ENCODE results near the gene CDRT4. TPM values are rescaled to one million over a fixed set of nuclear protein-coding genes. Genes with fewer than 3 reads are reported as not detected.

Gene CDRT4
- total and polyA plus RNA-seq, 7 experiments from 2014 or later, result 0.45 to 11.6 (median 3.9) TPM

GRCh38 chr17:15485045-15485444 is 17.6 kb upstream of the CDRT4 start:
- Mint-ChIP-seq H3K4me1 (peaks cover 0 to 4% (median 0%) of the 10 kb centered on the region in 7 donors), H3K4me3 (no peak overlapping the region), H3K9me3 (no peaks in the 10 kb centered on the region), H3K36me3 (peaks cover 3 to 21% (median 11%) of the 10 kb centered on the region in 5 donors), H3K27ac (no peak overlapping the region), H3K27me3 (no peaks in the 10 kb centered on the region)
- ChIA-PET CTCF (no interaction called here), POLR2A (no interaction called here)
- intact Hi-C loops (cut with micrococcal nuclease), result no loop called here
- Histone ChIP-seq H3K4me1 (ENCODE audit: control insufficient read depth in 2 of 2, insufficient read depth in 2 of 2, low read length in 2 of 2) (no peaks in the 10 kb centered on the region), H3K9me3 (ENCODE audit: control insufficient read depth in 2 of 3, low read length in 3 of 3) (no peaks in the 10 kb centered on the region), H3K27ac (ENCODE audit: low read depth, low read length) (no peak overlapping the region), H3K27me3 (ENCODE audit: control insufficient read depth in 2 of 2, insufficient read depth in 2 of 2, low read length in 2 of 2) (no peaks in the 10 kb centered on the region), H3K36me3 (ENCODE audit: control insufficient read depth in 2 of 3, insufficient read depth in 3 of 3, low read length in 3 of 3) (no peaks in the 10 kb centered on the region), H3K4me3 (ENCODE audit: low read length) (no peak overlapping the region)
- DNase-seq, result no peak
- ATAC-seq, result no peak

GRCh38 chr17:15483431-15483830 is 16.0 kb upstream of the CDRT4 start:
- H3K36me3 Mint-ChIP-seq, result peaks cover 5 to 26% (median 13%) of the 10 kb centered on the region in 5 donors
- POLR2A ChIA-PET, result no interaction called here
- no peak overlapping the region for H3K4me3 Mint-ChIP-seq
- no peak overlapping the region for H3K4me3 ChIP-seq (ENCODE audit: low read length)
- intact Hi-C loops (cut with micrococcal nuclease), result no loop called here
- CTCF ChIA-PET, result no interaction called here
- no peak overlapping the region for H3K27ac ChIP-seq (ENCODE audit: low read depth, low read length)
- H3K27ac Mint-ChIP-seq, result no peak overlapping the region
- ATAC-seq, result no peak
- no peaks in the 10 kb centered on the region for H3K27me3 Mint-ChIP-seq
- no peaks in the 10 kb centered on the region for H3K9me3 ChIP-seq (ENCODE audit: control insufficient read depth in 2 of 3, low read length in 3 of 3)
- H3K4me1 Mint-ChIP-seq, result peaks cover 0 to 11% (median 0%) of the 10 kb centered on the region in 7 donors
- peaks cover 0 to 2% (median 0%) of the 10 kb centered on the region in 11 donors for H3K9me3 Mint-ChIP-seq
- no peaks in the 10 kb centered on the region for H3K36me3 ChIP-seq (ENCODE audit: control insufficient read depth in 2 of 3, insufficient read depth in 3 of 3, low read length in 3 of 3)
- H3K4me1 ChIP-seq (ENCODE audit: control insufficient read depth in 2 of 2, insufficient read depth in 2 of 2, low read length in 2 of 2), result no peaks in the 10 kb centered on the region
- no peaks in the 10 kb centered on the region for H3K27me3 ChIP-seq (ENCODE audit: control insufficient read depth in 2 of 2, insufficient read depth in 2 of 2, low read length in 2 of 2)
- DNase-seq, result no peak

GRCh38 chr17:15482476-15482875 is 15.1 kb upstream of the CDRT4 start:
- Histone ChIP-seq H3K27ac (ENCODE audit: low read depth, low read length) (no peak overlapping the region), H3K9me3 (ENCODE audit: control insufficient read depth in 2 of 3, low read length in 3 of 3) (no peaks in the 10 kb centered on the region), H3K36me3 (ENCODE audit: control insufficient read depth in 2 of 3, insufficient read depth in 3 of 3, low read length in 3 of 3) (no peaks in the 10 kb centered on the region), H3K27me3 (ENCODE audit: control insufficient read depth in 2 of 2, insufficient read depth in 2 of 2, low read length in 2 of 2) (no peaks in the 10 kb centered on the region), H3K4me3 (ENCODE audit: low read length) (no peak overlapping the region), H3K4me1 (ENCODE audit: control insufficient read depth in 2 of 2, insufficient read depth in 2 of 2, low read length in 2 of 2) (no peaks in the 10 kb centered on the region)
- Mint-ChIP-seq H3K27me3 (no peaks in the 10 kb centered on the region), H3K4me3 (no peak overlapping the region), H3K27ac (peak overlapping the region in 1 of 9 donors; percentile 44), H3K4me1 (peaks cover 0 to 11% (median 0%) of the 10 kb centered on the region in 7 donors), H3K9me3 (peaks cover 0 to 2% (median 0%) of the 10 kb centered on the region in 11 donors), H3K36me3 (peaks cover 3 to 26% (median 13%) of the 10 kb centered on the region in 5 donors)
- ATAC-seq, result no peak
- CTCF ChIA-PET, result no interaction called here
- no peak for DNase-seq
- intact Hi-C loops (cut with micrococcal nuclease), result no loop called here
- POLR2A ChIA-PET, result no interaction called here

- Mint-ChIP-seq H3K4me3 (no peak overlapping the region), H3K4me1 (peaks cover 0 to 11% (median 0%) of the 10 kb centered on the region in 7 donors), H3K9me3 (peaks cover 0 to 2% (median 0%) of the 10 kb centered on the region in 11 donors), H3K27me3 (no peaks in the 10 kb centered on the region), H3K27ac (no peak overlapping the region), H3K36me3 (peaks cover 6 to 32% (median 13%) of the 10 kb centered on the region in 5 donors)
- Histone ChIP-seq H3K27me3 (ENCODE audit: control insufficient read depth in 2 of 2, insufficient read depth in 2 of 2, low read length in 2 of 2) (no peaks in the 10 kb centered on the region), H3K4me1 (ENCODE audit: control insufficient read depth in 2 of 2, insufficient read depth in 2 of 2, low read length in 2 of 2) (no peaks in the 10 kb centered on the region), H3K27ac (ENCODE audit: low read depth, low read length) (no peak overlapping the region), H3K36me3 (ENCODE audit: control insufficient read depth in 2 of 3, insufficient read depth in 3 of 3, low read length in 3 of 3) (no peaks in the 10 kb centered on the region), H3K9me3 (ENCODE audit: control insufficient read depth in 2 of 3, low read length in 3 of 3) (no peaks in the 10 kb centered on the region), H3K4me3 (ENCODE audit: low read length) (no peak overlapping the region)
- ChIA-PET POLR2A (no interaction called here), CTCF (no interaction called here)
- no peak for ATAC-seq
- intact Hi-C loops (cut with micrococcal nuclease), result no loop called here
- no peak for DNase-seq
Measured at GRCh38 chr17:15481481-15481880, 14.1 kb upstream of the CDRT4 start.

GRCh38 chr17:15480204-15480603 is 12.8 kb upstream of the CDRT4 start:
- Histone ChIP-seq H3K27me3 (ENCODE audit: control insufficient read depth in 2 of 2, insufficient read depth in 2 of 2, low read length in 2 of 2) (no peaks in the 10 kb centered on the region), H3K4me3 (ENCODE audit: low read length) (no peak overlapping the region), H3K9me3 (ENCODE audit: control insufficient read depth in 2 of 3, low read length in 3 of 3) (no peaks in the 10 kb centered on the region), H3K27ac (ENCODE audit: low read depth, low read length) (no peak overlapping the region), H3K36me3 (ENCODE audit: control insufficient read depth in 2 of 3, insufficient read depth in 3 of 3, low read length in 3 of 3) (no peaks in the 10 kb centered on the region), H3K4me1 (ENCODE audit: control insufficient read depth in 2 of 2, insufficient read depth in 2 of 2, low read length in 2 of 2) (no peaks in the 10 kb centered on the region)
- peaks cover 8 to 41% (median 22%) of the 10 kb centered on the region in 5 donors for H3K36me3 Mint-ChIP-seq
- ChIA-PET POLR2A (no interaction called here), CTCF (no interaction called here)
- H3K4me1 Mint-ChIP-seq, result peaks cover 0 to 11% (median 0%) of the 10 kb centered on the region in 7 donors
- no peaks in the 10 kb centered on the region for H3K27me3 Mint-ChIP-seq
- ATAC-seq (no peak), DNase-seq (no peak)
- intact Hi-C loops (cut with micrococcal nuclease), result no loop called here
- H3K9me3 Mint-ChIP-seq, result peaks cover 0 to 2% (median 0%) of the 10 kb centered on the region in 11 donors
- H3K27ac Mint-ChIP-seq, result no peak overlapping the region
- H3K4me3 Mint-ChIP-seq, result no peak overlapping the region

GRCh38 chr17:15479703-15480102 is 12.3 kb upstream of the CDRT4 start:
- no peaks in the 10 kb centered on the region for H3K27me3 Mint-ChIP-seq

GRCh38 chr17:15478845-15479244 is 11.4 kb upstream of the CDRT4 start:
- Mint-ChIP-seq H3K4me3 (no peak overlapping the region), H3K9me3 (peaks cover 0 to 4% (median 0%) of the 10 kb centered on the region in 11 donors), H3K27me3 (no peaks in the 10 kb centered on the region), H3K4me1 (peaks cover 0 to 11% (median 0%) of the 10 kb centered on the region in 7 donors), H3K27ac (no peak overlapping the region), H3K36me3 (peaks cover 8 to 44% (median 29%) of the 10 kb centered on the region in 5 donors)
- Histone ChIP-seq H3K27me3 (ENCODE audit: control insufficient read depth in 2 of 2, insufficient read depth in 2 of 2, low read length in 2 of 2) (no peaks in the 10 kb centered on the region), H3K4me3 (ENCODE audit: low read length) (no peak overlapping the region), H3K9me3 (ENCODE audit: control insufficient read depth in 2 of 3, low read length in 3 of 3) (no peaks in the 10 kb centered on the region), H3K27ac (ENCODE audit: low read depth, low read length) (no peak overlapping the region), H3K4me1 (ENCODE audit: control insufficient read depth in 2 of 2, insufficient read depth in 2 of 2, low read length in 2 of 2) (no peaks in the 10 kb centered on the region), H3K36me3 (ENCODE audit: control insufficient read depth in 2 of 3, insufficient read depth in 3 of 3, low read length in 3 of 3) (no peaks in the 10 kb centered on the region)
- ATAC-seq, result no peak
- ChIA-PET CTCF (no interaction called here), POLR2A (no interaction called here)
- DNase-seq, result no peak
- intact Hi-C loops (cut with micrococcal nuclease), result no loop called here

More at GRCh38 chr17:15479703-15480102, 12.3 kb upstream of the CDRT4 start:
- H3K4me1 Mint-ChIP-seq, result peaks cover 0 to 11% (median 0%) of the 10 kb centered on the region in 7 donors
- Histone ChIP-seq H3K4me3 (ENCODE audit: low read length) (no peak overlapping the region), H3K36me3 (ENCODE audit: control insufficient read depth in 2 of 3, insufficient read depth in 3 of 3, low read length in 3 of 3) (no peaks in the 10 kb centered on the region), H3K9me3 (ENCODE audit: control insufficient read depth in 2 of 3, low read length in 3 of 3) (no peaks in the 10 kb centered on the region), H3K27me3 (ENCODE audit: control insufficient read depth in 2 of 2, insufficient read depth in 2 of 2, low read length in 2 of 2) (no peaks in the 10 kb centered on the region), H3K4me1 (ENCODE audit: control insufficient read depth in 2 of 2, insufficient read depth in 2 of 2, low read length in 2 of 2) (no peaks in the 10 kb centered on the region), H3K27ac (ENCODE audit: low read depth, low read length) (no peak overlapping the region)
- ChIA-PET POLR2A (no interaction called here), CTCF (no interaction called here)
- intact Hi-C loops (cut with micrococcal nuclease), result no loop called here
- no peak overlapping the region for H3K4me3 Mint-ChIP-seq
- DNase-seq (no peak), ATAC-seq (no peak)
- peak overlapping the region in 1 of 9 donors; percentile 62 for H3K27ac Mint-ChIP-seq
- peaks cover 8 to 41% (median 22%) of the 10 kb centered on the region in 5 donors for H3K36me3 Mint-ChIP-seq
- H3K9me3 Mint-ChIP-seq, result peaks cover 0 to 4% (median 0%) of the 10 kb centered on the region in 11 donors

Measured in naive thymus-derived CD4-positive, alpha-beta T cell (primary cell).